ENCODE data around the gene PRICKLE2. TPM values are rescaled to one million over a fixed set of nuclear protein-coding genes. Genes with fewer than 3 reads are reported as not detected.

The PRICKLE2 gene
- total RNA-seq, 1 donor from 2014 or later, result not detected

DNA sequence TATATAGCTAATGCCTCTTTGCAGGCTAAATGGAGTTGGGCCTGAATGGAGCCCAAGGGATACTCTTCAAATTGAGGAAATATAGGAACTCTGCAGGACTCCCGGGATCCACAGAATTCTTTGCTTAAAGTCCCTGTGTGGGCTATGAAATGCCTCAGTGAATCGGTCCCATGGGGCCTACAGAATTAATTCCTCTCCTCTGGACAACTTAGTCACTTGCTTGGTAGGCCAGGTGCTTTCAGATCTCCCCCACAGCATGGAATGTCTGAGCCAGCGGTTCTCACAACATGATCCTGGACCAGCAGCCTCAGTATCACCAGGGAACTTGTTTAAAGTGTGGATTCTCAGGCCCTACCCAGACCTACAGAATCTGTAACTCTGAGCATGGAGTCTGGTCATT, 15.1 kb upstream of the PRICKLE2 start:
- Mint-ChIP-seq H3K4me3 (no peak overlapping the region), H3K4me1 (ENCODE audit: low read depth) (no peaks in the 10 kb centered on the region), H3K9me3 (no peaks in the 10 kb centered on the region), H3K27me3 (ENCODE audit: insufficient read depth) (no peaks in the 10 kb centered on the region), H3K27ac (no peak overlapping the region), H3K36me3 (ENCODE audit: low read depth) (no peaks in the 10 kb centered on the region)
- intact Hi-C loops (cut with micrococcal nuclease), result no loop called here
- no peak for DNase-seq (ENCODE audit: low spot score)

DNA sequence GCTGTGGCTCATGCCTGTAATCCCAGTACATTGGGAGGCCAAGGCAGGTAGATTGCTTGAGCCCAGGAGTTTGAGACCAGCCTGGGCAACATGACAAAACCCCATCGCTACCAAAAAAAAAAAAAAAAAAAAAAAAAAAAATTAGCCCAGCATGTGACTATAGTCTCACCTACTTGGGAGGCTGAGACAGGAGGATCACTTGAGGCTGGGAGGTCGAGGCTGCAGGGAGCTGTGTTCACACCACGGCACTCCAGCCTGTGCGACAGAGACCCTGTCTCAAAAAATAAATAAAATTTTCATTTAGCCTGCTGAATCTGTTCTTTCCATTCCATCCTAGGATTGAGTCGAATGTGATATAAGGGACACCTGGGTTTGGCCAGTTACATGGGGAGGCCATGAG, 14.6 kb upstream of the PRICKLE2 start:
- Mint-ChIP-seq H3K4me3 (no peak overlapping the region), H3K36me3 (ENCODE audit: low read depth) (no peaks in the 10 kb centered on the region), H3K27me3 (ENCODE audit: insufficient read depth) (no peaks in the 10 kb centered on the region), H3K9me3 (no peaks in the 10 kb centered on the region), H3K4me1 (ENCODE audit: low read depth) (no peaks in the 10 kb centered on the region), H3K27ac (no peak overlapping the region)
- DNase-seq (ENCODE audit: low spot score), result no peak
- intact Hi-C loops (cut with micrococcal nuclease), result no loop called here

DNA sequence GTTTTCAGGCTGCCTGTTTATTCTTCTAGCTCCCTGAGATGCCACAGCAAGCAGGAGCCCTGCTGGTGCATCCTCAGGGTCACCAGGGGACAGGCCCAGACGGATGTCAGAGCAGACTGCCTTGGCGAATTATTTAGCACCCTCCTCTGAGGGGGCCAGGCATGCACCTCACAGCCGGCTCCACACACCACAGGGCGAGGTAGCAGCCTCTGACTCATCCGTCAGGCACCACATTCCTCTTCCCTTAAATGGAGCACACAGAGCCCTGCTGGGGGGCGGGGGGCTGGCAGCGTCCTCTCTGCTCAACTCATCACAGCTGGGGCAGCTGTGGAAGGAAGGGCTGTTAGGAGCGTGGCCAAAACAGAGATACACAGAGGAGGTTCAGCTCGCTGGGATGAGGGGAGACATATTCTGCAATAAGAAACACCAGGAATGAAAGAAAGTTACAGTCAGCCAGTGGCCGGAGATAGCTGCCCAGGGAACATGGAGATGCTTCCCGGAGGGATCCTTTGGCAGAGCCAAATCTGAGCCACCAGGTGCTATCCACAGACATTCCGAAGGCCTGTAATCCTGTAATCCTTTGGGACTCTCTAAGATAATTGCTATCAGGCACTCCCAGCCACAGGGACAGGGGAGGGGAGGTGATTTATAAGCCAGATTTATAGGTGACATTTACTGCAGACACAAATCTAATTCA, 13.9 kb upstream of the PRICKLE2 start:
- Mint-ChIP-seq H3K36me3 (ENCODE audit: low read depth) (no peaks in the 10 kb centered on the region), H3K27me3 (ENCODE audit: insufficient read depth) (no peaks in the 10 kb centered on the region), H3K4me3 (no peak overlapping the region), H3K4me1 (ENCODE audit: low read depth) (no peaks in the 10 kb centered on the region), H3K27ac (no peak overlapping the region), H3K9me3 (no peaks in the 10 kb centered on the region)
- DNase-seq (ENCODE audit: low spot score), result no peak
- intact Hi-C loops (cut with micrococcal nuclease), result no loop called here

DNA sequence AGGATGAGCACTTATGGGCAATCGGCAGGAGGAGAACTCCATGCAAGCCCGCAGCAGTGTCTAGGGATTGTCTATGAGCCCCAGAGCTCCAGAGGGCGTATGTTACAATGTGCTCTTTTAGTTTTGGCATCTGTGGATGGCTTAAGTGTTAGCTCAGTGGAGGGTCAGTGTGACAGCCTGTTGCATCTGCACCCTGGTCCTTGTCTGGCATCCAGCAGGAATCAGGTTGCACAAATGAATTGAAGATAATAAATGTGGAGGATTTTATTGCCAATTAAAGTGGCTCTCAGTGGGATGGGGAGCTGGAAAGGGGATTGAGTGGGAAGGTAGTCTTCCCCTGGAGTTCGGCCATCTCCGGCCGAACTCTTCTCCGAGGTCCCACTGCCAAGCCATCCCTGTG, 11.8 kb upstream of the PRICKLE2 start:
- no peaks in the 10 kb centered on the region for H3K9me3 Mint-ChIP-seq
- no peaks in the 10 kb centered on the region for H3K4me1 Mint-ChIP-seq (ENCODE audit: low read depth)
- no peaks in the 10 kb centered on the region for H3K27me3 Mint-ChIP-seq (ENCODE audit: insufficient read depth)
- intact Hi-C loops (cut with micrococcal nuclease), result no loop called here
- H3K27ac Mint-ChIP-seq, result no peak overlapping the region
- no peak for DNase-seq (ENCODE audit: low spot score)
- no peak overlapping the region for H3K4me3 Mint-ChIP-seq
- H3K36me3 Mint-ChIP-seq (ENCODE audit: low read depth), result no peaks in the 10 kb centered on the region

DNA sequence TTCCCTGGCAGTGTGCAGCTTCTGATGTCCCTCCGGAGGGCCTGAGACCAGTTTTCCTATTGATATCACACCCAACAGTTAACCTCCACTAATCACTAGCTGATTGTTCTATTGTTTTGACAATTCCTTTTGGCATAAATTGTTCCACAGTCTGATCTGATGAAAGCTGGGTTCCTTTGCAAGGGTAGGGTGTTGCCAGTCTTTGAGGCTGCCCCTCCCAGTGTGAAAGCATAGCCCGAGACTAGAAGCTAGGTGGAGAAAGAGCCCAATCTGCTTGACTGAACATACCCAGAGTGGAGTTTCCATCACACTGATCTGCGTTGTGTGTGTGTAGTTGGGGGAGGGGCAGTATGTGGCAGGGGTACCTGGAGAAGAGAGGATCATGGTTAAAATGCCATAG, 10.3 kb upstream of the PRICKLE2 start:
- no peaks in the 10 kb centered on the region for H3K36me3 Mint-ChIP-seq (ENCODE audit: low read depth)
- no peaks in the 10 kb centered on the region for H3K27me3 Mint-ChIP-seq (ENCODE audit: insufficient read depth)
- H3K4me3 Mint-ChIP-seq, result no peak overlapping the region
- DNase-seq (ENCODE audit: low spot score), result no peak
- intact Hi-C loops (cut with micrococcal nuclease), result no loop called here
- H3K4me1 Mint-ChIP-seq (ENCODE audit: low read depth), result no peaks in the 10 kb centered on the region
- H3K27ac Mint-ChIP-seq, result no peak overlapping the region
- no peaks in the 10 kb centered on the region for H3K9me3 Mint-ChIP-seq

DNA sequence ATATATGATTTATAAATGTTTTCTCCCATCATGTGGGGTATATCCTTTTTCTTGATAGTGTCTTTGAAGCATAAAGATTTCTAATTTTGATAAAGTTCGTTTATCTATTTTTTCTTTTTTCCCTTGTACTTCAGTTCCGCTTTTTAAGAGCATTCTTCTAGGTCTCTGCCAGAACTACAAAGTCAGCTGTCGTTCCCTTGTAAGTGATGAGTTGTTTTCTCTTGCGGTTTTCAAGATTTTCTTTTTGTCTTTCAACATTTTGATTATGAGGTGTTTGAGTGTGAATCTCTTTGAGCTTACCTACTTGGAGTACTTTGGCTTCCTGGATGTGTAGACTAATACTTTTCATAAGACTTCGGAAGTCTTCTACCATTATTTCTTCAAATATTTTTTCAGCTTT, 9.3 kb upstream of the PRICKLE2 start:
- H3K9me3 Mint-ChIP-seq, result no peaks in the 10 kb centered on the region
- H3K36me3 Mint-ChIP-seq (ENCODE audit: low read depth), result no peaks in the 10 kb centered on the region
- H3K27me3 Mint-ChIP-seq (ENCODE audit: insufficient read depth), result no peaks in the 10 kb centered on the region
- intact Hi-C loops (cut with micrococcal nuclease), result no loop called here
- H3K4me3 Mint-ChIP-seq, result no peak overlapping the region
- no peak for DNase-seq (ENCODE audit: low spot score)
- no peak overlapping the region for H3K27ac Mint-ChIP-seq
- H3K4me1 Mint-ChIP-seq (ENCODE audit: low read depth), result no peaks in the 10 kb centered on the region

DNA sequence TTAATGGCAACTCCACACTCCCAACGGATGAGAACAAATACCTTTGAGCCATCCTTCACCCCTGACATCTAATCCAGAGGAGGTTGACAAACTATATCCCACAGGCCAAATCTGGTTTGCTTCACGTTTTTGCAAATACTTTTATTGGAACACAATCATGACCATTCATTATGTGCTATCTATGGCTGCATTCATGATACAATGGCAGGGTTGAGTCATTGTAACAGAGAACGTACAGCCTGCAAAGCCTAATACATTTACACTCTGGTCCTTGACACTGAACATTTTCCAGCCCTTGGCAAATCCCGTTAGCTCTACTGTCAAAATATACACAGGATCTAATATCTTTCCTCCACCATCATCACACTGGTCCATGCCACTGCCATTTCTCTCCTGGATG, 7.6 kb upstream of the PRICKLE2 start:
- intact Hi-C loops (cut with micrococcal nuclease), result no loop called here
- Mint-ChIP-seq H3K36me3 (ENCODE audit: low read depth) (no peaks in the 10 kb centered on the region), H3K4me1 (ENCODE audit: low read depth) (no peaks in the 10 kb centered on the region), H3K4me3 (no peak overlapping the region), H3K27me3 (ENCODE audit: insufficient read depth) (no peaks in the 10 kb centered on the region), H3K9me3 (no peaks in the 10 kb centered on the region), H3K27ac (no peak overlapping the region)
- DNase-seq (ENCODE audit: low spot score), result no peak

DNA sequence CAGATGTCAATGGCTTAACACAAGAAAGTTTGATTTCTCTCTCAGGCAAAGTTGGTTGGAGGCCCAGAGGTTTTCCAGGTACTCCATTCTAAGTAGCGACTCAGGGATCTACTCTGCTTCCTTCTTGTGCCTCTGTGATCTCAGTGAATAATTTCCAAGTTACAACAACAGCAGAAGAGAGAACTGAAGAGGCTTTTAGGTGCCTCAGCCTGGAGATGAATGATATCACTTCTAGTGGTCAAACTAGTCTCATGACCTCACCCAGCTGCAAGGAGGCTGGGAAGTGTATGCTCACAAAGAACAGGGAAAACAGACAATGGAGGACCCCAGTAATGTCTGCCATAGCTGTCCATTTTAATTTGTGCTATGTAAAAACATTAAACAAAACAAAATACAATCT, 4.6 kb upstream of the PRICKLE2 start:
- intact Hi-C loops (cut with micrococcal nuclease), result no loop called here
- no peaks in the 10 kb centered on the region for H3K36me3 Mint-ChIP-seq (ENCODE audit: low read depth)
- no peak for DNase-seq (ENCODE audit: low spot score)
- no peak overlapping the region for H3K4me3 Mint-ChIP-seq
- H3K9me3 Mint-ChIP-seq, result no peaks in the 10 kb centered on the region
- no peaks in the 10 kb centered on the region for H3K27me3 Mint-ChIP-seq (ENCODE audit: insufficient read depth)
- H3K27ac Mint-ChIP-seq, result no peak overlapping the region
- no peaks in the 10 kb centered on the region for H3K4me1 Mint-ChIP-seq (ENCODE audit: low read depth)

DNA sequence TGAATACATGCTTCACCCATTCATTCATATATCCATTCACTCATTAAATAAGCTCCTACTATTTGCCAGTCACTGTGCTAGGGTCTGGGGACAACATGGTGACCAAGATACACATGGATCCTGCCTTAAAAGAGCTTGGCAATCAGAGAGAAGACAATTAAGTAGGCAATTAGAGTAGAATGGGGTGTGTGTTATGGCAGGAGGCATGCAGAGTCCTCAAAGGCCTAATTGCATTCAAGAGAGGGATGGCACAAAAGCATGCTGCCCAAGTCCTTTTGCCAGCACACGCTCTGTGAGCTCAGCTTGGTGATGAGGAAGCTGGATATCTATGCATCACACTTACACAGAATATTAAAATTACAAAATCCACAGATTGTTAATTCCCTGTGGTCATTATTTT, 2.8 kb upstream of the PRICKLE2 start:
- no peak overlapping the region for H3K27ac Mint-ChIP-seq
- no peaks in the 10 kb centered on the region for H3K9me3 Mint-ChIP-seq
- H3K27me3 Mint-ChIP-seq (ENCODE audit: insufficient read depth), result no peaks in the 10 kb centered on the region
- intact Hi-C loops (cut with micrococcal nuclease), result no loop called here
- DNase-seq (ENCODE audit: low spot score), result no peak
- H3K36me3 Mint-ChIP-seq (ENCODE audit: low read depth), result no peaks in the 10 kb centered on the region
- H3K4me1 Mint-ChIP-seq (ENCODE audit: low read depth), result no peaks in the 10 kb centered on the region
- no peak overlapping the region for H3K4me3 Mint-ChIP-seq

DNA sequence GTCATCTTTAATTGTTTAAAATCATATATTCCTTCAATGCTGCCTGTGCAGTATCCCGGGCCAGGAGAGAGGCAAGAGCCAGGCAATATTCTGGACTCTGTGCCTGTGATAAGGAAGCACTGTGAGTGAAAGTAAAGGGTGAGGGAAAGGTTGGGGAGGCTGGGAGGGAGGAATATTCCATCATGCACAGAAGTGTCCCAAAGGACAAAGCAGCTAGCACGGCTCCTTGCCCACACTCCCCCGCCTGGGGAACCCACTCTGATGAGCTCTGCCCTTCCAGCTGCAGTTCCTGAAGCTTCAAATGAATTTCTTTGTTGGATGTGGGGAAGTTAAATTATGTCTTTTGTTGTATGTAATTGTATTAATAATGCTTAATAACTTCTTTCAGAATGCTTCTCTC, 1.5 kb upstream of the PRICKLE2 start:
- Mint-ChIP-seq H3K4me3 (no peak overlapping the region), H3K9me3 (no peaks in the 10 kb centered on the region), H3K36me3 (ENCODE audit: low read depth) (no peaks in the 10 kb centered on the region), H3K27ac (no peak overlapping the region), H3K27me3 (ENCODE audit: insufficient read depth) (no peaks in the 10 kb centered on the region), H3K4me1 (ENCODE audit: low read depth) (no peaks in the 10 kb centered on the region)
- intact Hi-C loops (cut with micrococcal nuclease), result no loop called here
- DNase-seq (ENCODE audit: low spot score), result no peak

DNA sequence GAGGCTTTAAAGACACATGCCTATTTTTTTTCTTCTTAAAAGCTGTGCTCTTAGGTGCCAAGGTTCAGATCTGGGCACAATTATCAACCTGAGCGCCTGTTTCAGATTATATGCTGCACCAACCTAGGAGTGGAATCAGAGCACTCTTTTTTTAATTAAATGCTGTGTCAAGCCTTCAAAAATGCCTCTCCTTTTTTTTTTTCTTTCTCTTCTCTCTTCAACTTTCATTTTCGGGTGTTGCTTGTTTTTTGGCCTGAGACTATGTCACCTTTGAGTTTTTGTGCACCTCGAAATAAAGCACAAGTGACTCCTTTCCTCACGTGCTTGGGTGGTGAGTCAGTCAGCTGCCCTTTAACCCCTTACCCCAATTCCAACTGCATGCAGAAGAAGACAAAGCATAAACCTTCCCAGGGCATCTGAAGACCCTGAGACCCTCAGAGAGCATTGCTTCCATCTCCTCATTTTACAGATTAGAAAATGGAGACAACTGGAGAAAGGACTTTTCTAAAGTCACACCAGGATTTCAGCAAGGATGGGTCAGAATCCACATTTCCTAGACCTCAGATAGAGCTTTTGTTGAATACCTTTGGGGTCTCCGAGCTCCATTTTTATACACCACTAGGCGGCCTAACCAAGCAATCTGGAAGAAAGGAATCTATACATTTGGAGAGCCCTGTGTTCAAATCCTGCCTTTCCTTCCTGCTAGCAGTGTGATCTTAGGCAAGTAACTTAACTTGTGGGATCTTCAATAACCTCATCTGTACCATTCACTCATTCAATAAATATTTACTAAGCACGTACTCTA, 631 bp upstream of the PRICKLE2 start:
- Mint-ChIP-seq H3K4me1 (ENCODE audit: low read depth) (no peaks in the 10 kb centered on the region), H3K9me3 (no peaks in the 10 kb centered on the region), H3K27ac (no peak overlapping the region), H3K27me3 (ENCODE audit: insufficient read depth) (no peaks in the 10 kb centered on the region), H3K36me3 (ENCODE audit: low read depth) (no peaks in the 10 kb centered on the region), H3K4me3 (no peak overlapping the region)
- no peak for DNase-seq (ENCODE audit: low spot score)
- intact Hi-C loops (cut with micrococcal nuclease), result no loop called here

DNA sequence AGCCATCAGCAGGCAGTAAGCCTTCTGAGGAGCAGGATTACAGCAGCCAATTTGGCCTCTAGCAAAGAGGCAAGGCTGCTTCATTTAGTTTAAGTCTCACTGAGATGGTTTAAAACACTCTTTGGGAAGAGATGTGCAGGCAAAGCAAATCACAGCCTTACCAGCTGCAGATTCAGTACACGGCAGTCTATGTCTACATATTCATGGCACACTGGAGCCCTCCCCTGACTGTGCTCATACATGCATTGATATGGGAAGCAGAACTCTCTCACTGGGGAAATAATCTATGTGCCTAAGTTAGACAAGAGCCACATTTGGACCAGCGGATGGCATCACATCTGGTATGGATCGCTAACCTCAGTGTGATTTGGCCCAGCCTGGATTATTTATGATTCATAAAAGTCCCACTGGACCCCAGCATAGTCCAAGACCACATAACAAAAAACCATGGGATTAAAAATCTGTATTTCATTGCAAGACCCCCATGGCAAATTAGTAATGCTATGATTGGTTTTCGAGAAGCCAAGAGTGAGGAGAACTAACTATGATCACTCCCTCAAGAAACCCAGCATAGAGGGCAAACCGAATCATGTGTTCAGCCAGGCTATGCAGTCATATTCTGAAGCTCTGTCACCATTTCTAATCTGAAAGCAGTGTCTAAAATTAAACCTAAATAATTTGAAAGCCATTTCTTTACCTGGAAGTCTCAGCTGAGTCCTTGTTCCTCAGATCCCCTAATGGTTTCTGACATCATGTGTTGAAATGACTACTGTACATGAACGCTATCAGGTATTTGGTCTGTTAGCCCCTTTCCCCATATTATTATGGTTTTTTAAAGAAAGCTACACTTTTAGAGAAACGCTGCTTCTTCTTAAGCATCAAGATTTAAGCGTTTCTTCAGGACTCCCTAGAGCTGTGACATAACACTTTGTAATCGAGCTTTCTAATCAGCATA, 1.2 kb downstream of the PRICKLE2 start:
- no peak overlapping the region for H3K27ac Mint-ChIP-seq
- no peaks in the 10 kb centered on the region for H3K9me3 Mint-ChIP-seq
- H3K36me3 Mint-ChIP-seq (ENCODE audit: low read depth), result no peaks in the 10 kb centered on the region
- no peaks in the 10 kb centered on the region for H3K4me1 Mint-ChIP-seq (ENCODE audit: low read depth)
- H3K27me3 Mint-ChIP-seq (ENCODE audit: insufficient read depth), result no peaks in the 10 kb centered on the region
- intact Hi-C loops (cut with micrococcal nuclease), result no loop called here
- H3K4me3 Mint-ChIP-seq, result no peak overlapping the region
- no peak for DNase-seq (ENCODE audit: low spot score)

All from activated T-helper 1 cell treated with anti-CD3 and anti-CD28 coated beads, Interleukin-12 subunit alpha, Interleukin-12 subunit beta, Interleukin-2, Interleukin-4 antibody, amounts not matched to agents 30 ng/mL and 10 ng/mL and 1 ng/mL, durations not matched to agents 14 hours and 24 hours and 36 hours (primary cell).